Kidney tubule cell (primary cell): Measurements from ENCODE around the gene TRPM2.

ENCODE experiments used
- DNase-seq: peaks from one replicate; pipeline ENCODE4 v3.0.0-alpha.2; 2018; ENCODE audit warnings: low spot score

TRPM2 gene

GRCh38 chr21:44431300-44431699 is 77.9 kb downstream of the TRPM2 start:
- DNase-seq = no peak

GRCh38 chr21:44432841-44433790 is 79.7 kb downstream of the TRPM2 start:
- no peak for DNase-seq

- DNase-seq = no peak
Observed at GRCh38 chr21:44433791-44434567, 80.6 kb downstream of the TRPM2 start.

- no peak for DNase-seq
Observed at GRCh38 chr21:44434568-44434925, 81.1 kb downstream of the TRPM2 start.

- no peak for DNase-seq
Observed at GRCh38 chr21:44434936-44435635, 81.7 kb downstream of the TRPM2 start.

GRCh38 chr21:44436111-44436611 is 82.7 kb downstream of the TRPM2 start:
- no peak for DNase-seq

- no peak for DNase-seq
Observed at GRCh38 chr21:44436958-44437357, 83.5 kb downstream of the TRPM2 start.

- DNase-seq = no peak
Observed at GRCh38 chr21:44437371-44437695, 83.9 kb downstream of the TRPM2 start.

- no peak for DNase-seq
Observed at GRCh38 chr21:44437696-44438431, 84.4 kb downstream of the TRPM2 start.

GRCh38 chr21:44438531-44439210 is 85.2 kb downstream of the TRPM2 start:
- no peak for DNase-seq

- no peak for DNase-seq
Observed at GRCh38 chr21:44439211-44439600, 85.8 kb downstream of the TRPM2 start.

GRCh38 chr21:44440241-44441040 is 87.0 kb downstream of the TRPM2 start:
- DNase-seq = no peak

- DNase-seq = no peak
Observed at GRCh38 chr21:44441041-44441400, 87.6 kb downstream of the TRPM2 start.

- DNase-seq = no peak
Observed at GRCh38 chr21:44441581-44442265, 88.3 kb downstream of the TRPM2 start.

- DNase-seq = no peak
Observed at GRCh38 chr21:44442266-44443125, 89.1 kb downstream of the TRPM2 start.

GRCh38 chr21:44443291-44443890 is 90.0 kb downstream of the TRPM2 start:
- DNase-seq = no peak

- DNase-seq = no peak
Observed at GRCh38 chr21:44443891-44444285, 90.5 kb downstream of the TRPM2 start.

GRCh38 chr21:44444286-44444931 is 91.0 kb downstream of the TRPM2 start:
- DNase-seq = no peak
